H1 (cell line): Measurements from ENCODE around the gene SCARB2. TPM values are rescaled to one million over a fixed set of nuclear protein-coding genes. Genes with fewer than 3 reads are reported as not detected.

Source experiments
- CHD1 ChIP-seq: IDR thresholded peaks from 2 replicates; pipeline ENCODE4 v1.6.1; 2012; ENCODE audit warnings: low read depth, low read length, improper control_type of control experiment
- CTBP2 ChIP-seq: IDR thresholded peaks from 2 replicates; pipeline ENCODE4 v1.7.0; 2011; ENCODE audit warnings: borderline replicate concordance, mild to moderate bottlenecking, moderate library complexity, mixed read lengths, low read length; ENCODE audit not compliant: insufficient read depth, insufficient read length
- FOSL1 ChIP-seq: IDR thresholded peaks from 2 replicates; pipeline ENCODE4 v1.6.1; 2011; ENCODE audit warnings: mild to moderate bottlenecking, low read depth, low read length, moderate library complexity; ENCODE audit not compliant: insufficient read depth
- polyA plus RNA-seq, 7 experiments: library from polyadenylated mRNA; depleted of rRNA in 3 of 7; stranded (reverse) in 5 of 7; unstranded in 2 of 7; fragments of >200 nt in 5 of 7; fragments of 200-250 nt in 2 of 7; gene quantifications; 1 replicate in 5 of 7; 2 replicates in 1 of 7; 4 replicates in 1 of 7; pipeline versions ENCODE4 v1.2.1 to v1.2.3, GENCODE V29; 2011 to 2013; ENCODE audit warnings: missing spikeins in 2 of 7, mixed read lengths in 2 of 7
- total RNA-seq: library from RNA; stranded (reverse); fragmentation: NEBNext Ultra II Directional; extraction: Animal tissue kit (Norgen Biotek cat#: 25700); gene quantifications from 2 replicates; pipeline ENCODE4 v1.2.1, GENCODE V29; 2021
- TF ChIP-seq, protein P1 (sequence below), 3 experiments: IDR thresholded peaks; 1 replicate in 2 of 3; 2 replicates in 1 of 3; pipeline versions ENCODE4 v1.5.1 to v1.6.1; 2011; ENCODE audit warnings: low read length in 3 of 3, mild to moderate bottlenecking in 3 of 3, inconsistent platforms in 2 of 3, low read depth in 1 of 3, moderate library complexity in 1 of 3; ENCODE audit not compliant: insufficient read depth in 1 of 3; ENCODE audit errors: control extremely low read depth in 1 of 3

SCARB2 gene
- total and polyA plus RNA-seq, 2 of the 8 experiments (the other 6 are each of a cell fraction or from before 2014, with no cell fraction given), result 18.5 to 35.7 TPM

DNA sequence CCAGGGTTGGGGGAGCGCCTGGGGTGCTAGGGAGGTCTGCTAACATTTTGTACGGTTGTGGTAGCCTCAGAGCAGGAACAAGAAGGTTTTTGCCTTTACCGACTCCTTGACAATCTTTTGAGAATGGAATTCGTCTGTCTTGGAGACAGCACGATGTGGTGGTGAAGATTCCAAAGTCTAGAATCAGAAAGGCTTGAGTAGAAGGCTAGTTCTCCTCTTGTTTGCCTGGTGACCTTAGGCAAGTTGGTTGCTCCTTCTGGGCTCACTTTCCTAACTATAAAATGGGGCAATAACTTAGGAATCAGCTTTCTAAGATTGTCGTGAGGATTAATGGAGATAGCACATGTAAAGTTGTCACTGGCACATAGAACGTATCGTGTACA is 38.6 kb upstream of the SCARB2 start (continued):
- no peak for TF ChIP-seq CHD1
- TF ChIP-seq FOSL1, result no peak
- TF ChIP-seq CTBP2, result no peak
- TF ChIP-seq, protein P1, sequence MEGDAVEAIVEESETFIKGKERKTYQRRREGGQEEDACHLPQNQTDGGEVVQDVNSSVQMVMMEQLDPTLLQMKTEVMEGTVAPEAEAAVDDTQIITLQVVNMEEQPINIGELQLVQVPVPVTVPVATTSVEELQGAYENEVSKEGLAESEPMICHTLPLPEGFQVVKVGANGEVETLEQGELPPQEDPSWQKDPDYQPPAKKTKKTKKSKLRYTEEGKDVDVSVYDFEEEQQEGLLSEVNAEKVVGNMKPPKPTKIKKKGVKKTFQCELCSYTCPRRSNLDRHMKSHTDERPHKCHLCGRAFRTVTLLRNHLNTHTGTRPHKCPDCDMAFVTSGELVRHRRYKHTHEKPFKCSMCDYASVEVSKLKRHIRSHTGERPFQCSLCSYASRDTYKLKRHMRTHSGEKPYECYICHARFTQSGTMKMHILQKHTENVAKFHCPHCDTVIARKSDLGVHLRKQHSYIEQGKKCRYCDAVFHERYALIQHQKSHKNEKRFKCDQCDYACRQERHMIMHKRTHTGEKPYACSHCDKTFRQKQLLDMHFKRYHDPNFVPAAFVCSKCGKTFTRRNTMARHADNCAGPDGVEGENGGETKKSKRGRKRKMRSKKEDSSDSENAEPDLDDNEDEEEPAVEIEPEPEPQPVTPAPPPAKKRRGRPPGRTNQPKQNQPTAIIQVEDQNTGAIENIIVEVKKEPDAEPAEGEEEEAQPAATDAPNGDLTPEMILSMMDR (IDR thresholded peaks at IDR 0.05; ENCODE audit: control extremely low read depth in 1 of 3, insufficient read depth in 1 of 3, low read depth in 1 of 3, low read length in 3 of 3), result no peak
